Tracheal epithelial cell (primary cell): Measurements from ENCODE around the gene CLEC14A. TPM values are rescaled to one million over a fixed set of nuclear protein-coding genes. Genes with fewer than 3 reads are reported as not detected.

Source experiments
- total RNA-seq: library from RNA; depleted of rRNA; stranded (reverse); fragments of >200 nt; gene quantifications from 2 replicates; pipeline ENCODE4 v1.2.1, GENCODE V29; 2014

The CLEC14A gene
- 0.21 and 0.24 TPM in 2 replicates for total RNA-seq

DNA sequence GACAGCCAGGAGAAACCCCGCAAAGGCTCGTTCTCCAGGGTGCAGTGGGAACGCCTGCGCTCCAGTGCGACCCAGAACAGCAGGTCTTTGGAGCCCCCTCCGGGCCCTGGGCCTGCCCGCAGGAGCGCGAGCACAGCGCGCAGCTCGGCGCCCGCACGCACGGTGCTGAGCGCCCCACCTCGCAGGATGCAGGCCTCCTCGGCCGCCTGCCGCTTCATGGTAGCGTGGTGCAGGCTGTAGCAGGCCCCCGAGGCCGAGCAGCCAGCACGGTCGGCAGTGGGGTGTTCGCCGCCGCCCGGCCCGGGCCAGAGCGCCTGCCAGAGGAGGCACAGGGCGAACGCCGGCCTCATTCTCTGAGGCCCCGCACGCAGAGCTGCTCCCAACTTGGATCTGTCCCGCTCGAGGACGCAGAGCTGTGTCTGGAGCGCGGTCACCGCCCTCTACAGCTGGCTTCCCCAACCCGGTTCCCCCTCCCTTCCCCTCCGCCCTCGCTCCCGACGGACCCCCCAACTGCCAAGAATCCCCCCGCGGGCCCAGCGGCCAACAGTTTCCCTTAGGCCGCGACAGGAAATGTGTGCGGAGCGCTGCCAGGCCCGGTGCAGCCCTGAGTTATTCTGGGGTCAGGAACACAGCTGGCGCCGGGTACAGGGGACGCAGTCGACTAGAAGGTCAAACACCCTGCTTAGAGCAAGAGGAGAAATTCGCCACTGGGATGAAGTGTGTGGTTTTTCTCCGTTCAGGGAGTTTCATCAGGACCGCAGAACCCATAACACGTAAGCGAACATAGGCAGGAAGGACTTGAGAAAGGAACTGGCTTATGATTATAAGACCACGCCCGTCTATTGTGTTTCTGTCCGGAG lies at the start of gene CLEC14A:
Gene CLEC14A, minus strand, starts transcription at position 421 of the 860 bp plus-strand sequence. Its CDS starts 71 bp downstream, at position 350.

DNA sequence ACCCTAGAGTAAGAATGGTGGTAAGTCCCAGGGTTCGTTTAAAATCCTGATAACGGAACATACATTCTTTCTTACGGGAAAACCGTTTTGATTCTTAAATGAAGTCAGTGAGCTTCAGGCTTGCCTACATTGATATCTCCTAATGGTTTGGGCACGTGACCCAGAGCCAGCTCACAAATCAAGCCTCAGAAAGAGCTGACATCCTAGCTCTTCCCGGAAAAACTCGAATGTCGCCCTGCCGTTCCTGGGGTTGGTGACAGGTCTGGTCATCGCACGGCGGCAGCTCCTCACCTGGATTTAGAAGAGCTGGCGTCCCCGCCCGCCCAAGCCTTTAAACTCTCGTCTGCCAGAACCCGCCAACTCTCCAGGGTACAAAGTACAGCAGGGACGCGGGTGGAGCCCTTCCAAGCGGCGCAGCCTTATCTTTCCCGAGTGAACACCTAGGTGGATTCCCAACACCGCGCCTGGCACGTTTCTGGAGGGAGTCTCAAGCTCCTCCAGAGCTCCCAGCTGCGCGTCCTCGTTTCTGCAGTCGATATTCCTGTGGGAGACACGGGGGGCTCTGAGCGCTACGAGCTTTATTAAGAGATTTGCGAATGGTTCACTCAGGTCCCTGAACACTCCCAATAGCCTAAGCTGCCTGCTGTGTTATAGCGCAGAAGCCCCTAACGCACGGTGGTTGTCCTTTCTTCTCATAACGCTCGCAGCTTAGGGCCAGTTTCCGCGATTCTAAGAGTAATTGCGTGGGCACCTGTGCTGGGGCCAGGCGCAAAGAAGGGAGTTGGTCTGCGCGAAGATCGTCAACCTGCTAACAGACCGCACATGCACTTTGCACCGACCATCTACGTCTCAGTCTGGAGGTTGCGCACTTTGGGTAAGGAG lies 47.9 kb downstream of the CLEC14A start, which contains the start of gene SSTR1:
Gene SSTR1, plus strand, starts transcription at position 169 of the 882 bp plus-strand sequence. CDS start 1,486 bp downstream, outside the sequence.

Other genes with a start within 250 kb of the CLEC14A start
- under 0.01 TPM in 1 of 2 replicates, not detected in the other for gene SSTR1, start 48.2 kb downstream of the CLEC14A start, total RNA-seq